AG04450 (cell line): Measurements from ENCODE around the gene RHOXF2B. TPM values are rescaled to one million over a fixed set of nuclear protein-coding genes. Genes with fewer than 3 reads are reported as not detected.
"Not testable (repeated sequence)": the region's sequence is repeated elsewhere in the genome, so short reads cannot be mapped to it uniquely, and the experiment has no call there.

ENCODE experiments used
- CTCF ChIA-PET: fragments of 300-600, 350-600 bp; formaldehyde crosslinking; extraction: SDS; loops from one replicate; lab custom pipeline; 2022; ENCODE audit warnings: antibody characterized with exemption, inconsistent platforms; lab: Charles Lee
- POLR2A ChIA-PET: fragments of 350-600 bp; formaldehyde crosslinking; extraction: SDS; loops from one replicate; lab custom pipeline; 2021; ENCODE audit warnings: antibody characterized with exemption, inconsistent platforms; lab: Yijun Ruan, JAX
- DNase-seq: peaks from one replicate; pipeline ENCODE4 v3.0.0-alpha.2; 2011; ENCODE audit warnings: low read depth, low spot score
- H3K27ac ChIP-seq: one replicate; pipeline ENCODE4 v1.5.1; 2012; ENCODE audit warnings: low read depth, low read length, control low read depth
- H3K27me3 ChIP-seq: one replicate; pipeline ENCODE4 v1.6.0; 2012; ENCODE audit warnings: low read length; ENCODE audit not compliant: control insufficient read depth, insufficient read depth
- H3K4me3 ChIP-seq: 2 replicates; pipeline ENCODE4 v1.5.1; 2011; ENCODE audit warnings: mild to moderate bottlenecking, low read depth, low read length, control low read depth
- H3K9me3 ChIP-seq: 2 replicates; pipeline ENCODE4 v1.5.1; 2012; ENCODE audit warnings: low read length; ENCODE audit not compliant: control insufficient read depth, insufficient read depth
- polyA minus RNA-seq: library from RNA; depleted of rRNA, polyadenylated mRNA; stranded (reverse); fragments of >200 nt; gene quantifications from 2 replicates; pipeline ENCODE4 v1.2.3, GENCODE V29; 2011; rRNA and poly(A)+ RNA removed
- polyA plus RNA-seq: library from polyadenylated mRNA; depleted of rRNA; stranded (reverse); fragments of >200 nt; gene quantifications from 2 replicates; pipeline ENCODE4 v1.2.3, GENCODE V29; 2011; rRNA removed
- TF ChIP-seq, protein P1 (sequence below): IDR thresholded peaks from 2 replicates; pipeline ENCODE4 v1.5.1; 2011; ENCODE audit warnings: low read depth, low read length, control low read depth, inconsistent platforms

Gene RHOXF2B
- polyA plus RNA-seq (not detected in 2 replicates), polyA minus RNA-seq (not detected in 2 replicates)

- POLR2A ChIA-PET, DNase-seq, H3K27me3 ChIP-seq, H3K4me3 ChIP-seq, CTCF ChIA-PET, H3K9me3 ChIP-seq, H3K27ac ChIP-seq: not testable (repeated sequence)
Observed at GRCh38 chrX:120077590-120077989, at the start of gene RHOXF2B. TSS of gene RHOXF2B (minus strand) at chrX:120077690. CDS start at chrX:120077552, 138 bp downstream.

DNA sequence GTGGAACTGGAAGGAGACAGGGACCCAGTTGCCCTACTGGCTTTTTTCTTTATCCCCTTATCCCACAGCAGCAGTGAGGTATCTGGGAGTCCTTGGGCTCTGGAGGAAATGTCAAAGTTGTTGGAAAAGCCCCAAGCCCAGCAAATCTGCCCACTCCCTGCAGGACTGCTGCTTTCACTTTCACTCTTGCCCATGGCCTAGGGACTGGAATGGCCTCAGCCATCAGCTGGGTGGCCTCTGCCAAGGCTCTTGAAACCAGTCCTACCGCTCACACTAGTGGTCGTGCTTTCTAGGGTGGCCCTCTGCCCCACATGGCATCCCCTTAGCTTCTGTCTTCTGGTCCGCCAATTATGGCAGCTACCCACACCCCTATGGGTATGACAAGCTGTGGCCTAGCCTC is 48.0 kb upstream of the RHOXF2B start:
- Histone ChIP-seq H3K27ac (no peak overlapping the region), H3K9me3 (no peaks in the 10 kb centered on the region), H3K4me3 (no peak overlapping the region), H3K27me3 (no peaks in the 10 kb centered on the region)
- ChIA-PET POLR2A (no interaction called here), CTCF (no interaction called here)
- no peak for DNase-seq
- TF ChIP-seq, protein P1, sequence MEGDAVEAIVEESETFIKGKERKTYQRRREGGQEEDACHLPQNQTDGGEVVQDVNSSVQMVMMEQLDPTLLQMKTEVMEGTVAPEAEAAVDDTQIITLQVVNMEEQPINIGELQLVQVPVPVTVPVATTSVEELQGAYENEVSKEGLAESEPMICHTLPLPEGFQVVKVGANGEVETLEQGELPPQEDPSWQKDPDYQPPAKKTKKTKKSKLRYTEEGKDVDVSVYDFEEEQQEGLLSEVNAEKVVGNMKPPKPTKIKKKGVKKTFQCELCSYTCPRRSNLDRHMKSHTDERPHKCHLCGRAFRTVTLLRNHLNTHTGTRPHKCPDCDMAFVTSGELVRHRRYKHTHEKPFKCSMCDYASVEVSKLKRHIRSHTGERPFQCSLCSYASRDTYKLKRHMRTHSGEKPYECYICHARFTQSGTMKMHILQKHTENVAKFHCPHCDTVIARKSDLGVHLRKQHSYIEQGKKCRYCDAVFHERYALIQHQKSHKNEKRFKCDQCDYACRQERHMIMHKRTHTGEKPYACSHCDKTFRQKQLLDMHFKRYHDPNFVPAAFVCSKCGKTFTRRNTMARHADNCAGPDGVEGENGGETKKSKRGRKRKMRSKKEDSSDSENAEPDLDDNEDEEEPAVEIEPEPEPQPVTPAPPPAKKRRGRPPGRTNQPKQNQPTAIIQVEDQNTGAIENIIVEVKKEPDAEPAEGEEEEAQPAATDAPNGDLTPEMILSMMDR = no peak

DNA sequence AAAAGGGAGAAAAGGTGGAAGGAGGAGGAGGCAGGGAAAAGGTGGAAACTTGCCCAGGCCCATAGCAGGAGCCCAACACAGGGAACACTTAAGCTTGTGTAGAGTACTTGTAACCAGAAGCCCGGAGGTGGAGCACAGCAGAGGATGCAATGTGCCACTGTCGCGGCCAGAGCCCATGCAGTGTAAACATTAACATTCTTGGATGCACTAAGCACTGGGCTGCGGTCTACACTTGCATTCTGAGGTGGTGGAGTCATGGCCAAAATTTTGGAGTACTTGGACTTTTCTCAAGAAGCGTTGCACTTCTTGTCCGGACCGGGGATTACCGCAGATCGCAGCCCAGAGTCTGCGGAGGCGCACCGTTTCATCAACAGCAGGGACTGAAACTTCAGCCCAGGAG is 42.7 kb upstream of the RHOXF2B start:
- POLR2A ChIA-PET = no interaction called here
- DNase-seq = no peak
- Histone ChIP-seq H3K27ac (no peak overlapping the region), H3K4me3 (no peak overlapping the region), H3K27me3 (no peaks in the 10 kb centered on the region), H3K9me3 (no peaks in the 10 kb centered on the region; the same call in 1 of the 2 replicates)
- CTCF ChIA-PET = no interaction called here
- TF ChIP-seq, protein P1 = no peak

- no peak within 1 kb of the TSS for H3K4me3 ChIP-seq
- no peaks in the 10 kb centered on the region for H3K27me3 ChIP-seq
- TF ChIP-seq, protein P1 = no peak
- no peak for DNase-seq
- CTCF ChIA-PET = no interaction called here
- no peaks in the 10 kb centered on the region; the same call in 1 of the 2 replicates for H3K9me3 ChIP-seq
- H3K27ac ChIP-seq = no peak within 1 kb of the TSS
- POLR2A ChIA-PET = no interaction called here
Observed at GRCh38 chrX:120115438-120115963, 38.0 kb upstream of the RHOXF2B start, which contains the start of gene RHOXF1. TSS of gene RHOXF1 (minus strand) at chrX:120115913. CDS start at chrX:120115862, 51 bp downstream.

- CTCF ChIA-PET = no interaction called here
- H3K27me3 ChIP-seq = no peaks in the 10 kb centered on the region
- no peaks in the 10 kb centered on the region; the same call in 1 of the 2 replicates for H3K9me3 ChIP-seq
- no peak overlapping the region for H3K27ac ChIP-seq
- TF ChIP-seq, protein P1 = no peak
- no peak for DNase-seq
- no peak overlapping the region for H3K4me3 ChIP-seq
- POLR2A ChIA-PET = no interaction called here
Observed at GRCh38 chrX:120111611-120112010, 34.1 kb upstream of the RHOXF2B start.
